Stimulated activated CD4-positive, alpha-beta T cell treated with anti-CD3 and anti-CD28 coated beads, Interleukin-1b, Interleukin-23, amount 100 ng/mL, for 4 hours (primary cell): ENCODE measurements around the gene GRAMD2A.
"Not testable (repeated sequence)": the region's sequence is repeated elsewhere in the genome, so short reads cannot be mapped to it uniquely, and the experiment has no call there.

Experiments used
- DNase-seq, 2 donors: peaks; one replicate each; pipeline ENCODE4 v3.0.0-alpha.2; 2020; ENCODE audit warnings: low read depth in 2 of 2

The GRAMD2A gene

GRCh38 chr15:72184165-72184811 is 13.3 kb downstream of the GRAMD2A start:
- no peak for DNase-seq

- DNase-seq, result no peak
These were observed 13.8 kb downstream of the GRAMD2A start for GRCh38 chr15:72183781-72184164.

- no peak for DNase-seq
These were observed 14.9 kb downstream of the GRAMD2A start for GRCh38 chr15:72182673-72183072.

GRCh38 chr15:72182244-72182643 is 15.3 kb downstream of the GRAMD2A start:
- DNase-seq, result no peak

DNA sequence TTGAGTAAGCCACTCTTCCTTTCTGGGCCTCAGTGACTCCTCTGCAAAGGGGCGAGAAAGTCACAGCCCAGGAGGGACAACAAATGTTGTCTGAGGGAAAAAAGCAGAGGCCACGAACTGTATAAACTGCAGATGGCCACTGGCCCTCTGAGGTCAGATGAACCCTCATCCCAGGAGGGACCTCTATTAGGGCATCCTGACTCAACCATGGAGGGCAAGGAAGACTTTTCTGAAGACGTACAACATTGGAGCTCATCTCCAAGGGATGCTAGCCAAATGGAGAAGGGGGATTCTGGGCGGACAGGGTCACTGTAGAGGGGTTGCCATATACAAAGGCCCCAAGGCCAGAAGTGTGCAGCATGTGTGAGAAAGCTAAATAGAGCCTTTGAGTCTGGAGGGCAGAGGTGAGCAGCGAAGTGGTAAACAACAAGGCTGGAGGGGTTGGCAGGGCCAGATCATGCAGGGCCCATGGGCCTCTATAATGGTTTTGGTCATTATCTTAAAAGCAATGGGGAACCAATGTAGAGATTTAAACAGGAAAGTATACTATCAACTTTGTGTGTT is 16.7 kb downstream of the GRAMD2A start:
- DNase-seq, result no peak

GRCh38 chr15:72179950-72180581 is 17.5 kb downstream of the GRAMD2A start:
- DNase-seq, result no peak

DNA sequence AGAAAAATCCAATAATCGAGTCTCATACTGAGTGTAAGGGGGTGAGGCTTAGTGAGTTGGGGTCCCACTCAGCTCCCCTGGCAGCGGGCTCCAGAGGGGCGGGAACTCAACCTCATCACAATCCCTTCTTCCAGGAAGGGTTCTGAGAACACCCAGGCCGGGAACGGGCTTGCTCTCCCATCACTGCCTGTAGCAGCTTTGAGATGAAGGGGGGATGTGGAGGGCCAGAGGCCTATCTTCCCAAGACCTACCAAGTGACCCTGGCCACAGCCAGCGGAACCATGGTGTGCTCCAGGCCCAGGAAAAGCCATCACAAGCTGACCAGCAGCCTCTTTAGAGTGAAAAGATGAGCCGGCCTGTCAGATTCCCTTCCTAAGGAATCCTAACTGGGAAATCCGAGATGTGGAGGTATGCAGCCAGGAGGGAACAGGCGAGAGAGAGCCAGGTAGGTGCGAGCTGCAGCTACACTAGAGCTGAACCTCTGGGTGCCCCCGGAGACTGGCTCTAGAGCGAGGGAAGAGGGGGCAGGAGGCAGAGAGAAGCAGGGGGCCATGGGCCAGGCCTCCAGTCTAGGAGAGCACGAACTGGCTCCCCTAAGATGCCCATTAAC is 18.5 kb downstream of the GRAMD2A start:
- DNase-seq, result no peak

GRCh38 chr15:72176743-72177142 is 20.8 kb downstream of the GRAMD2A start:
- no peak for DNase-seq

DNA sequence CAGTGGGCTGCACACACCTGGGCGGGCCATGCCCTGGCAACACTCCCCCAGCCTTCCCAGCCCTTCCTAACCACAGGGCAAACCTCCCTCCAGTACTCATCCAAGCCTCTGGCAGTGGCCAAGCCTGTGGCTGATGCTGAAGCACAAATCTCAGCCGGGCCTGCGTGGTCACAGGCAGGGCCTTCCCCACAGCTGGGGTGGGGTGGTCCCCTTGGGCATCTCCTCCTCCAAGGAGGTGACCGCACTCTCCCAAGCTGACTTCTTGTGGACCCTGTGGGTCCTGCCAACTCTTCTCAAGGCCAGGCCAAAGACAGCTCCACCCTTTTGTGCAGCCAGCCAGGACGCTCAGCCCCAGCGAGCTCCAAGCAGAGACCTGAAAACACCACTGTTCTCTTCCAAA is 21.4 kb downstream of the GRAMD2A start:
- no peak for DNase-seq

DNA sequence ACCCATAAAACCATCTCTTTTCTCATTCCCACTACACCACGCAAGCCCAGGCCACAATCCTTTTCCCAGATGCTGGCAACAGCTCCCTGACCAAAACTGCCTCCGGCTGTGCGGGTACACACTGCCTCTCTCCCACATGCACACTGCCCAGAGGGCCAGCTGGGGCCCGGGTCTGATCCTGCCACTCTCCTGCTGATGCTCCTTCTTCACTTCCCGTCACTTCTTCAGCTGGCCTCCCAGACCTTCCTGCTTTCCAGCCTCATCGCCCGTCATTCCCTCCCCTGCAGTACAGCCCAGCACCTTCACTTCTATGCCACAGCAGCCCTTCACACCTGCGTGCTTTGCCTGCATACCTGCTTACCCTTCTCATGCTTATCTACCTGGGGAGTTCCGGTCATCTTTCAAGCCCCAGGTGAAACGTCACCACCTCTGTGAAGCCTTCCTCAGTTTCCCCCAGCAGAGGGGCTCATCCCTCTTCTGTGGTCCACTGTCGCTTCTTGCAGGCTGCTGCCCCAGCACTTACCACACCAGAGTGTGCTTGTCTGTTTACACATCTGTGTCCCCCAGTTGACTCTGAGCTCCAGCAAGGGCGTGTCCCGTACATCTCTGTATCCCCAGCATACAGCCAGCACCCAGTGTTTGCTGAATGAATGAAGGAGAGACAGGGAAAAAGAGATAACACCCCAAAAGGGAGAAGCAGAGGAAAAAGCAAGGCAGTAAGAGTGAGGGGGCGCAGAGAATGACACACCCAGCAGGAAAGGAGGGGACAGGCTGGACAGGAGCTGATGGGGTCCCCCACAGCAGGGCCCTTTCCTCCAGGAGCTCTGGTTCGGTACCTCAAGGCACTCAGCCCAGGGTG is 22.2 kb downstream of the GRAMD2A start:
- no peak for DNase-seq

DNA sequence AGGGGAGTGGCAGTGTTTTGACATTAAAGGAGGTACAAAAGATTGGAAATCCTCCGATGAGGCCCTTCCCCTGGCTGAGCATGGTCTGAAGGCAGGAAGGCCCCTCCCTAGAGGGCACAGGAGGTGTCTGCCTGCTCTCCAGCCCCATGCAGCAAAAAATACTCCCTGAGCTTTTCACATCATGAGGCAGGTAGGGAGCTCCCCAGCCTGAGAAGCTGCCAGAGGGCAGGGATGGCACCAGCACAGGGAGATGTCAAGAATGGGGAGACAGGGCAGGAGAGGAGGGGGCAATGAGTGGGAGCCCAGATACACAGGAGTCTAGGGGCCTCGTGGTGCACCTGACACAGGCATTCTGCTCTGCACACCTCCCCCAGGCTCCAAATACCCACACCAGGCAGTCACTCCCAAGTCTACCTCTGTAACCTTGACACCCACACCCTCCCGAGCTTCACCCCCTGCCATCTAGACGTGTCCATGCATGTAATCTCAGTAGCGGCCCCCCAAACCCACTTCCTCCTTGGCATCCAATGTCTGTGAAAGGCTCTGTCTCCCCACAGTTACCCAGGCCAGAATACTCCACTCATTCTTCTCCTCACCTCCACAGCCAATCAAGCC is 22.9 kb downstream of the GRAMD2A start:
- no peak for DNase-seq

GRCh38 chr15:72173864-72174550 is 23.6 kb downstream of the GRAMD2A start:
- DNase-seq, result no peak

GRCh38 chr15:72173401-72173800 is 24.2 kb downstream of the GRAMD2A start:
- DNase-seq, result no peak

- no peak for DNase-seq
These were observed 24.8 kb downstream of the GRAMD2A start for GRCh38 chr15:72172796-72173195.

GRCh38 chr15:72171978-72172377 is 25.6 kb downstream of the GRAMD2A start:
- not testable (repeated sequence) for DNase-seq

DNA sequence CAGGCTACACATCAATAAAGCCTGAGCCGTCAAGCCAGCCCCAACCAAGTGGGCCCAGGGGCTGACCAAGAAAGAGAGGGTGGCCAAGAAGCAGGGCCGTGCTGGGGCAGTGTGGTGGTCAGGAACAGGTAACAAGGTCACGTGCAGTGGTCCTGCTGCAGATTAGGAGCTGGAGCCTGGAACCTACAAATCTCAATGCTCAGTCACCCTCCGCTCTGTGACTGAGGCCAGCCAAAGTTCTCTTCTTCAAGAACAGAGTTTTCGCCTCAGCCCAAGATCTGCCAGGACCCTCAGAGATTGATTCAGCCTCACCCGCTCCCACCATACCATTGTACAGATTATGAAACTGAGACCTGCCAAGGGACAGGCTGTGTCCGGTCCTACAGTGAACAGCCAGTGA is 26.9 kb downstream of the GRAMD2A start:
- DNase-seq, result no peak

GRCh38 chr15:72169921-72170611 is 27.5 kb downstream of the GRAMD2A start:
- no peak for DNase-seq

- DNase-seq, result no peak
These were observed 28.2 kb downstream of the GRAMD2A start for GRCh38 chr15:72169236-72169920.

DNA sequence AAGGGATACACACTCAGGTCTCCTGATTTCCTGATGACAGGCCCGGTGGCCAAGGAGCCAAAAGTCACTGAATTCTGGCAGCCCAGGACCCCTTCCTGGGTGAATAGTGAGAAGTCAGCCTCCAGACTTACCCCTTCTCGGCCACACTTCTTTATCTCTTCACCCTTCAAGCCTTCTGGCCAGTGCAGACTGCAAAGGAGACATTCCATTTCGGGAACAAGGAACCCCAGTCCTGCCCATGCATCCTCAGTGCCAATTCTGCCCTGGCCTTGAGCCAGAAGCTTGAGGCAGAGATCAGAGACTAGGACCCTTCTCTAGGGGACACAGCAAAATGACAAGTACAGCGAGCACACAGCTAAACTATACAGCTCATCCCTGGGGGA is 28.8 kb downstream of the GRAMD2A start:
- no peak for DNase-seq
